Measurements from ENCODE around the gene DYNC2LI1. TPM values are rescaled to one million over a fixed set of nuclear protein-coding genes. Genes with fewer than 3 reads are reported as not detected.

The DYNC2LI1 gene
- polyA plus RNA-seq, 1 donor (not counting 4 experiments of a cell fraction or from before 2014, with no cell fraction given) = 29.9 TPM

DNA sequence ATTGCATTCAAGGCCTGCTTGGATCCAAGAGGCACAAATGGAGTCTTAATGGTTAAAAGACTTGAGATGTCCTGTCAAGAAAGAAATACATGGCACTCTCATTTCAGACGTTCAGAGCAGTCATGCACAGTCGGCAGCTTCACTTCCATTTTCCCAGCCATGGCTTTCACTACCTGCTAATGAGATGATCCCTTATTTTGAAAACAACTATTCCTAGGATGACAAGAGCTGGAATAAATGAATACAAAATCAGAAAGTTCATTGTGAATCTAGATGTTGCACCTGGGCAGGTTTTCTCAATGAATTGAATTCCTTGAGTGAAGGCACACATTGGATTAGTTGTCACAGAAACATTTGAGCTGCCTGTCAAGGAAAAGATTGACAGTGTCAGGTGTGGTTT is 39.1 kb downstream of the DYNC2LI1 start:
- no peak overlapping the region for H2AFZ ChIP-seq (ENCODE audit: control insufficient read depth, low read length)
- H3K27ac ChIP-seq (ENCODE audit: control insufficient read depth, insufficient read depth, low read length) = no peak overlapping the region
- FAIRE-seq (no peak), DNase-seq (ENCODE audit: low read depth, low spot score) (no peak)
- no peaks in the 10 kb centered on the region for H3K79me2 ChIP-seq (ENCODE audit: control insufficient read depth, insufficient read depth, low read length)
- H3K9me1 ChIP-seq (ENCODE audit: control insufficient read depth, extremely low read depth, insufficient read depth, low read length) = no peaks in the 10 kb centered on the region
- H3K36me3 ChIP-seq (ENCODE audit: control insufficient read depth in 2 of 2, extremely low read depth in 1 of 2, insufficient read depth in 2 of 2, low read length in 2 of 2) = peaks cover 2 to 3% of the 10 kb centered on the region in 2 experiments
- no peak overlapping the region for H3K9ac ChIP-seq (ENCODE audit: control insufficient read depth, extremely low read depth, insufficient read depth, low read length)
- TF ChIP-seq CTCF (optimal IDR thresholded peaks at IDR 0.05 in 1 of 3, IDR thresholded peaks at IDR 0.05 in 1 of 3, conservative IDR thresholded peaks at IDR 0.05 in 1 of 3; ENCODE audit: extremely low read depth in 1 of 3, insufficient read depth in 2 of 3, low read length in 3 of 3) (no peak), EZH2 (IDR thresholded peaks at IDR 0.05; ENCODE audit: low read length) (no peak)
- H3K4me1 ChIP-seq (ENCODE audit: control insufficient read depth, extremely low read depth, insufficient read depth, low read length) = no peaks in the 10 kb centered on the region
- H3K9me3 ChIP-seq (ENCODE audit: control insufficient read depth, low read depth, low read length) = no peaks in the 10 kb centered on the region
- dilution Hi-C loops (cut with MboI; ENCODE audit: extremely low pct_ligation_motif_present, low sequenced_read_pairs) = no loop called here
- no peak overlapping the region for H3K4me2 ChIP-seq (ENCODE audit: control insufficient read depth, extremely low read depth, insufficient read depth, low read depth, low read length)
- no peaks in the 10 kb centered on the region for H3K27me3 ChIP-seq (ENCODE audit: control insufficient read depth, extremely low read depth, insufficient read depth, low read length)
- H3K4me3 ChIP-seq (ENCODE audit: control insufficient read depth in 2 of 3, extremely low read depth in 1 of 3, insufficient read depth in 2 of 3, low read depth in 1 of 3, low read length in 3 of 3) = no peak overlapping the region
- H4K20me1 ChIP-seq (ENCODE audit: control insufficient read depth, extremely low read depth, insufficient read depth, low read length) = no peaks in the 10 kb centered on the region

DNA sequence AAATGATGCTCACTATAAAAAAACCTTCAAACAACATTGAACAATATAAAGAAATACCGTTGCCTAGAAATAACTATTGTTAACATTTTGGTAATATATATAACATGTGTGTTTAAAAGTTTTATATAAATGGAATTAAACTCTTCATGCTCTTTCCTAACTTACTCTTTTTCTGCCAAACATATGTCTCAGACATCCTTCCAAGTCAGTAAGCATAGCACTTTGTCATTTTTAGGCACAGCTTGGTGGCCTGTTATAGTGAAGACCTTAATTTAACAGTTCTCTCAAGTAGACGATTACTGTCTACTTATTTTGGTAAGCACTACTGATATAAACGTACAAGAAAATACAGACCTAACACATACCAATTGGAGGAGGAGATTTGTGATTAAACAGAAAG is 40.9 kb downstream of the DYNC2LI1 start:
- H3K4me2 ChIP-seq (ENCODE audit: control insufficient read depth, extremely low read depth, insufficient read depth, low read depth, low read length) = no peak overlapping the region
- H3K9me1 ChIP-seq (ENCODE audit: control insufficient read depth, extremely low read depth, insufficient read depth, low read length) = no peaks in the 10 kb centered on the region
- peaks cover 2 to 3% of the 10 kb centered on the region in 2 experiments for H3K36me3 ChIP-seq (ENCODE audit: control insufficient read depth in 2 of 2, extremely low read depth in 1 of 2, insufficient read depth in 2 of 2, low read length in 2 of 2)
- TF ChIP-seq CTCF (optimal IDR thresholded peaks at IDR 0.05 in 1 of 3, IDR thresholded peaks at IDR 0.05 in 1 of 3, conservative IDR thresholded peaks at IDR 0.05 in 1 of 3; ENCODE audit: extremely low read depth in 1 of 3, insufficient read depth in 2 of 3, low read length in 3 of 3) (no peak), EZH2 (IDR thresholded peaks at IDR 0.05; ENCODE audit: low read length) (no peak)
- DNase-seq (ENCODE audit: low read depth, low spot score) = no peak
- no peaks in the 10 kb centered on the region for H3K79me2 ChIP-seq (ENCODE audit: control insufficient read depth, insufficient read depth, low read length)
- H3K4me1 ChIP-seq (ENCODE audit: control insufficient read depth, extremely low read depth, insufficient read depth, low read length) = no peaks in the 10 kb centered on the region
- dilution Hi-C loops (cut with MboI; ENCODE audit: extremely low pct_ligation_motif_present, low sequenced_read_pairs) = no loop called here
- H3K27me3 ChIP-seq (ENCODE audit: control insufficient read depth, extremely low read depth, insufficient read depth, low read length) = no peaks in the 10 kb centered on the region
- FAIRE-seq = no peak
- H4K20me1 ChIP-seq (ENCODE audit: control insufficient read depth, extremely low read depth, insufficient read depth, low read length) = no peaks in the 10 kb centered on the region
- no peaks in the 10 kb centered on the region for H3K9me3 ChIP-seq (ENCODE audit: control insufficient read depth, low read depth, low read length)
- H3K27ac ChIP-seq (ENCODE audit: control insufficient read depth, insufficient read depth, low read length) = no peak overlapping the region
- H3K4me3 ChIP-seq (ENCODE audit: control insufficient read depth in 2 of 3, extremely low read depth in 1 of 3, insufficient read depth in 2 of 3, low read depth in 1 of 3, low read length in 3 of 3) = no peak overlapping the region
- no peak overlapping the region for H2AFZ ChIP-seq (ENCODE audit: control insufficient read depth, low read length)
- H3K9ac ChIP-seq (ENCODE audit: control insufficient read depth, extremely low read depth, insufficient read depth, low read length) = no peak overlapping the region
